ENCODE results near the gene PLCH1. TPM values are rescaled to one million over a fixed set of nuclear protein-coding genes. Genes with fewer than 3 reads are reported as not detected.

PLCH1 gene
- total RNA-seq, 1 donor from 2014 or later: 0.26 TPM

GRCh38 chr3:155448531-155448930, 296.3 kb downstream of the PLCH1 start:
- Histone ChIP-seq H3K27me3 (ENCODE audit: control insufficient read depth, insufficient read depth, low read length) (no peaks in the 10 kb centered on the region), H3K36me3 (ENCODE audit: control insufficient read depth, insufficient read depth, low read length) (no peaks in the 10 kb centered on the region), H3K4me3 (ENCODE audit: low read depth, low read length) (no peak overlapping the region)
- FAIRE-seq (no peak), DNase-seq (ENCODE audit: low read depth) (no peak)
- no peak for TF ChIP-seq CTCF (IDR thresholded peaks at IDR 0.05; ENCODE audit: insufficient read depth, low read length, severe bottlenecking)

GRCh38 chr3:155446366-155446765, 298.5 kb downstream of the PLCH1 start:
- no peak for FAIRE-seq
- H3K36me3 ChIP-seq (ENCODE audit: control insufficient read depth, insufficient read depth, low read length): no peaks in the 10 kb centered on the region
- no peak overlapping the region for H3K4me3 ChIP-seq (ENCODE audit: low read depth, low read length)
- no peak for TF ChIP-seq CTCF (IDR thresholded peaks at IDR 0.05; ENCODE audit: insufficient read depth, low read length, severe bottlenecking)
- peak; percentile 7 for DNase-seq (ENCODE audit: low read depth)
- H3K27me3 ChIP-seq (ENCODE audit: control insufficient read depth, insufficient read depth, low read length): no peaks in the 10 kb centered on the region

GRCh38 chr3:155444771-155445170, 300.1 kb downstream of the PLCH1 start:
- H3K36me3 ChIP-seq (ENCODE audit: control insufficient read depth, insufficient read depth, low read length): no peaks in the 10 kb centered on the region
- H3K27me3 ChIP-seq (ENCODE audit: control insufficient read depth, insufficient read depth, low read length): no peaks in the 10 kb centered on the region
- no peak overlapping the region for H3K4me3 ChIP-seq (ENCODE audit: low read depth, low read length)
- no peak for DNase-seq (ENCODE audit: low read depth)
- no peak for FAIRE-seq
- no peak for TF ChIP-seq CTCF (IDR thresholded peaks at IDR 0.05; ENCODE audit: insufficient read depth, low read length, severe bottlenecking)

- no peak for DNase-seq (ENCODE audit: low read depth)
- H3K4me3 ChIP-seq (ENCODE audit: low read depth, low read length): no peak overlapping the region
These were observed 301.1 kb downstream of the PLCH1 start for GRCh38 chr3:155443815-155444214.

GRCh38 chr3:155442072-155442471, 302.8 kb downstream of the PLCH1 start:
- FAIRE-seq (no peak), DNase-seq (ENCODE audit: low read depth) (no peak)
- Histone ChIP-seq H3K36me3 (ENCODE audit: control insufficient read depth, insufficient read depth, low read length) (no peaks in the 10 kb centered on the region), H3K27me3 (ENCODE audit: control insufficient read depth, insufficient read depth, low read length) (no peaks in the 10 kb centered on the region), H3K4me3 (ENCODE audit: low read depth, low read length) (no peak overlapping the region)
- TF ChIP-seq CTCF (IDR thresholded peaks at IDR 0.05; ENCODE audit: insufficient read depth, low read length, severe bottlenecking): no peak

More at GRCh38 chr3:155443815-155444214, 301.1 kb downstream of the PLCH1 start:
- H3K27me3 ChIP-seq (ENCODE audit: control insufficient read depth, insufficient read depth, low read length): no peaks in the 10 kb centered on the region
- no peaks in the 10 kb centered on the region for H3K36me3 ChIP-seq (ENCODE audit: control insufficient read depth, insufficient read depth, low read length)
- FAIRE-seq: no peak
- no peak for TF ChIP-seq CTCF (IDR thresholded peaks at IDR 0.05; ENCODE audit: insufficient read depth, low read length, severe bottlenecking)

GRCh38 chr3:155441506-155441905, 303.4 kb downstream of the PLCH1 start:
- no peak for TF ChIP-seq CTCF (IDR thresholded peaks at IDR 0.05; ENCODE audit: insufficient read depth, low read length, severe bottlenecking)

More at GRCh38 chr3:155441506-155441905, 303.4 kb downstream of the PLCH1 start:
- no peak overlapping the region for H3K4me3 ChIP-seq (ENCODE audit: low read depth, low read length)
- no peak for DNase-seq (ENCODE audit: low read depth)
- H3K36me3 ChIP-seq (ENCODE audit: control insufficient read depth, insufficient read depth, low read length): no peaks in the 10 kb centered on the region
- no peaks in the 10 kb centered on the region for H3K27me3 ChIP-seq (ENCODE audit: control insufficient read depth, insufficient read depth, low read length)
- FAIRE-seq: no peak

Measured in bronchial epithelial cell (primary cell).